HEK293T (cell line): Measurements from ENCODE around the gene SETD5.

Experiments
- ARNT ChIP-seq: fragments of 450-650 bp; IDR thresholded peaks from 2 replicates; pipeline ENCODE4 v1.6.1; 2017; ENCODE audit warnings: mild to moderate bottlenecking
- BHLHE40 ChIP-seq: fragments of 450-650 bp; IDR thresholded peaks from 2 replicates; pipeline ENCODE4 v1.6.1; 2016; ENCODE audit warnings: mild to moderate bottlenecking, moderate library complexity, borderline replicate concordance
- FOXA1 ChIP-seq: fragments of 450-650 bp; IDR thresholded peaks from 2 replicates; pipeline ENCODE4 v1.6.1; 2016; ENCODE audit warnings: mild to moderate bottlenecking
- HDGF ChIP-seq: fragments of 450-650 bp; IDR thresholded peaks from 2 replicates; pipeline ENCODE4 v1.6.1; 2017; ENCODE audit warnings: antibody characterized with exemption, borderline replicate concordance
- LEF1 ChIP-seq: fragments of 450-650 bp; IDR thresholded peaks from 2 replicates; pipeline ENCODE4 v1.6.1; 2017; ENCODE audit warnings: mild to moderate bottlenecking, borderline replicate concordance
- PKNOX1 ChIP-seq: fragments of 450-650 bp; IDR thresholded peaks from 2 replicates; pipeline ENCODE4 v1.6.1; 2016

GRCh38 chr3:9450126-9450525 is 52.7 kb downstream of the SETD5 start:
- no peak for TF ChIP-seq BHLHE40
- no peak for TF ChIP-seq PKNOX1
- no peak for TF ChIP-seq LEF1
- TF ChIP-seq ARNT = no peak
- no peak for TF ChIP-seq HDGF
- no peak for TF ChIP-seq FOXA1
